Stomach (tissue), 4 donors: ENCODE data around the gene FCHSD2.

ENCODE experiments used
- EP300 ChIP-seq: sonication (generic); formaldehyde crosslinking; IDR thresholded peaks from one replicate; pipeline ENCODE4 v1.6.1; 2017; ENCODE audit warnings: antibody characterized with exemption
- POLR2A ChIP-seq, 4 donors: fragments of 450-650 bp; IDR thresholded peaks; one replicate each; pipeline ENCODE4 v1.6.1; 2016; ENCODE audit warnings: antibody characterized with exemption in 4 of 4, control low read depth in 2 of 4, mild to moderate bottlenecking in 1 of 4, moderate library complexity in 1 of 4
- POLR2AphosphoS5 ChIP-seq, 3 donors: sonication (generic); formaldehyde crosslinking; IDR thresholded peaks; one replicate each; pipeline ENCODE4 v1.6.1; 2016; ENCODE audit warnings: antibody characterized with exemption in 3 of 3
- TF ChIP-seq, protein P1 (sequence below), 7 experiments: fragments of 450-650 bp in 4 of 7; fragments of 200-600 bp in 3 of 7; sonication (generic) in 3 of 7; IDR thresholded peaks; one replicate each; pipeline ENCODE4 v1.5.1; 2016 to 2019; ENCODE audit warnings: antibody characterized with exemption in 7 of 7, control low read depth in 2 of 7, mild to moderate bottlenecking in 1 of 7

- TF ChIP-seq POLR2A (IDR thresholded peaks at IDR 0.05), result no peak
- TF ChIP-seq, protein P1, sequence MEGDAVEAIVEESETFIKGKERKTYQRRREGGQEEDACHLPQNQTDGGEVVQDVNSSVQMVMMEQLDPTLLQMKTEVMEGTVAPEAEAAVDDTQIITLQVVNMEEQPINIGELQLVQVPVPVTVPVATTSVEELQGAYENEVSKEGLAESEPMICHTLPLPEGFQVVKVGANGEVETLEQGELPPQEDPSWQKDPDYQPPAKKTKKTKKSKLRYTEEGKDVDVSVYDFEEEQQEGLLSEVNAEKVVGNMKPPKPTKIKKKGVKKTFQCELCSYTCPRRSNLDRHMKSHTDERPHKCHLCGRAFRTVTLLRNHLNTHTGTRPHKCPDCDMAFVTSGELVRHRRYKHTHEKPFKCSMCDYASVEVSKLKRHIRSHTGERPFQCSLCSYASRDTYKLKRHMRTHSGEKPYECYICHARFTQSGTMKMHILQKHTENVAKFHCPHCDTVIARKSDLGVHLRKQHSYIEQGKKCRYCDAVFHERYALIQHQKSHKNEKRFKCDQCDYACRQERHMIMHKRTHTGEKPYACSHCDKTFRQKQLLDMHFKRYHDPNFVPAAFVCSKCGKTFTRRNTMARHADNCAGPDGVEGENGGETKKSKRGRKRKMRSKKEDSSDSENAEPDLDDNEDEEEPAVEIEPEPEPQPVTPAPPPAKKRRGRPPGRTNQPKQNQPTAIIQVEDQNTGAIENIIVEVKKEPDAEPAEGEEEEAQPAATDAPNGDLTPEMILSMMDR (IDR thresholded peaks at IDR 0.05), result no peak
- no peak for TF ChIP-seq EP300
- TF ChIP-seq POLR2AphosphoS5 (IDR thresholded peaks at IDR 0.05), result no peak
Observed at GRCh38 chr11:73189315-73189714, 47.2 kb upstream of the FCHSD2 start.
